T-helper 2 cell treated with Interferon-gamma antibody and Interleukin-4, amounts not matched to agents 100 ng/mL and 5 ng/mL, for 36 hours (primary cell): ENCODE results near the gene NFE2L3. TPM values are rescaled to one million over a fixed set of nuclear protein-coding genes. Genes with fewer than 3 reads are reported as not detected.

Experiments used
- intact Hi-C: fragments of 100-400 bp; cut with micrococcal nuclease; formaldehyde crosslinking; loops from one replicate; pipeline ENCODE4 v1.15.1; 2023
- total RNA-seq: library from RNA; stranded (reverse); gene quantifications from 2 replicates; pipeline ENCODE4 v1.2.3, GENCODE V29; 2022

NFE2L3 gene
- total RNA-seq, 1 donor from 2014 or later: 26.4 TPM

DNA sequence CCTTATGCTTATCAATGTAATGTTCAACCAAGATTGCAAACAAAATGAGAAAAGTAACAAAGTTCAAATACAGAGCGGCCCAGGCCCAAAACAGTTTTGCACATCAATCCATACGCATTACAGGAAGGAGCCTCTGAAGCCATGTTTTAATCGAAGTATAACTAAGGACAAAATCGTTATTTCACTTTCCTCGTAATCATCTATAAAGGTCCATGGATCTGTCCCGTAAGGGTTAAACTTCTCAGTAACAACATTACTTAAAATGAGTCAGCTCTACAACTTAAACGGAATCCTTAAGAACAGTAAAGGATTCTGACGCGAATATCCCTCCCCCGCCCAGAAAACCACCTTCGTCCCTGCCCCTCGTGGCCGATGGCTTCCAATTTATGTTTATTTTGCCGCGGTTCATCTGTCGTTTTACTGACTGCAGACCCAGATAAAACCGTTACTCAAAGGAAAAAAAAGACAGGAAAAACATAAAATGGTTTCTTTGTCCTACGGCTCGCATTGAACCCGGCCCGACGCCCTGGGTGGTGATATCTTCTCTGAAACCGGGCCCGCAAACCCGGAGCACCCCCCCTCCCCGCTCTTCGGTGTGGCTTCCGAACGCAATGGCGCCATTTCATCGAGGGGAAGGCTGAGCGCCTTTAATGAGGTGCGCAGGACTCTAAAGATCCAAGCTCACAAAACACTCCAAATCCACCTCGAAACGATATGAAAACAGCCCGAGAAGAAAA, 47.5 kb downstream of the NFE2L3 start:
- intact Hi-C loops: loop anchor here (1.0 to 10.0 kb wide), 8 partner anchors 47 to 1541 kb away; partner anchors contain the start of genes CYCS, HIBADH, NFE2L3 and TAX1BP1

DNA sequence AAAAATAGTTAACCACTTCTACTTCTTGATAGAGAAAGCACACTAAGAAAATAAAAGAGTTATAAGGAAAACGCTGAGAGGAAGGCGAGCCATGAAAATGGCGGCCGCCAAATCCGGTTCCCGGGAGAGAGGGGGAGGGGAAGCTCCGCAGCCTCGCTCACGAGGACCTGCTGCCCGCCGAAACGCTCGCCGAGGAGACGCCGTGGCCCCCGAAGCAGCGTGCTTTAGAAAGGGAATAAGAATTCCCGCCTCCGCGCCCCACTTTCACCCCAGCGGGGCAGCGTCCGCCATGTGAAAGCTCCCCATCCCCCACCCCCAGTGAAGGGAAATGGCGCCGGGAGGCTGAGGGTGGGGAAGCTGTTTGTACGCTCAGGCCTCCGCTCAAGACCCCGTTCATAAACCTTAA, 48.0 kb downstream of the NFE2L3 start:
- intact Hi-C loops: loop anchor here (1.0 to 10.0 kb wide), 7 partner anchors 48 to 1541 kb away; partner anchors contain the start of genes CYCS, HIBADH, NFE2L3 and TAX1BP1

DNA sequence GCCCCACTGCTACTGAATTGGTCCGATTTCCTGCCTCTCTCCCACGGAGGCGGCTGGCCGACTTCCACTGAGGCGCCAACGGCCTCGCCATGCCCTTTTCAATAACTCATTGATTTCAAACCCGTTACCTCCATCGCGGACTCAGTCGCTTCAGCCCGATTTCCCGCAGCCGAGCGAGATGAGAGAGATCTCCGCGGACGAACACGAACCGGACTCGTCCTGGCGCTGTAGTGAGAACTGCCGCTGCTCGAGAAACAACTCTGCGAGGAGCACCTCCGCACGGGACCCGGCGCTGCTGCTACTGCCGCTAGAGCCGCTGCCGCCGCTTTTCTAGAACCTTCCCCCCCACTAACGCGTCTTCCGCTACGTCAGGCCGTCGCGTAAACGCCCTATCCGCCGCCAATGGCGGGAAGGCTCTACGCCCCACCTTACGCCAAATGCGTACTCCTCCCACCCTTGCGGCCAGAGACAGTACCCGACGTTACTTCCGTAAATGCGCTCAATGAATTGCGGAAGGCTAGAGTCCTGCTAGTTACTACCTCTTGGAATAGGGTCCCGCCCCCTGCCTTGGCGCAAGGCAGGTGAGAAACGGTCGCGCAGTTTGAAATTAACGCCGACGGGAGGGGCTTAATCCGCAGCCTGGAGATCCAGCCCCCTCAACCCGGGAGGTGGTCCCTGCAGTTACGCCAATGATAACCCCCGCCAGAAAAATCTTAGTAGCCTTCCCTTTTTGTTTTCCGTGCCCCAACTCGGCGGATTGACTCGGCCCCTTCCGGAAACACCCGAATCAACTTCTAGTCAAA, 48.6 kb downstream of the NFE2L3 start, which contains the start of gene HNRNPA2B1:
HNRNPA2B1 (minus strand) TSS at position 303 of the 803 bp plus-strand sequence; CDS start at position 134, 169 bp downstream.
- intact Hi-C loops: loop anchor here (1.0 to 10.0 kb wide), 9 partner anchors 48 to 1540 kb away; partner anchors contain the start of genes CYCS, HIBADH, NFE2L3 and TAX1BP1

DNA sequence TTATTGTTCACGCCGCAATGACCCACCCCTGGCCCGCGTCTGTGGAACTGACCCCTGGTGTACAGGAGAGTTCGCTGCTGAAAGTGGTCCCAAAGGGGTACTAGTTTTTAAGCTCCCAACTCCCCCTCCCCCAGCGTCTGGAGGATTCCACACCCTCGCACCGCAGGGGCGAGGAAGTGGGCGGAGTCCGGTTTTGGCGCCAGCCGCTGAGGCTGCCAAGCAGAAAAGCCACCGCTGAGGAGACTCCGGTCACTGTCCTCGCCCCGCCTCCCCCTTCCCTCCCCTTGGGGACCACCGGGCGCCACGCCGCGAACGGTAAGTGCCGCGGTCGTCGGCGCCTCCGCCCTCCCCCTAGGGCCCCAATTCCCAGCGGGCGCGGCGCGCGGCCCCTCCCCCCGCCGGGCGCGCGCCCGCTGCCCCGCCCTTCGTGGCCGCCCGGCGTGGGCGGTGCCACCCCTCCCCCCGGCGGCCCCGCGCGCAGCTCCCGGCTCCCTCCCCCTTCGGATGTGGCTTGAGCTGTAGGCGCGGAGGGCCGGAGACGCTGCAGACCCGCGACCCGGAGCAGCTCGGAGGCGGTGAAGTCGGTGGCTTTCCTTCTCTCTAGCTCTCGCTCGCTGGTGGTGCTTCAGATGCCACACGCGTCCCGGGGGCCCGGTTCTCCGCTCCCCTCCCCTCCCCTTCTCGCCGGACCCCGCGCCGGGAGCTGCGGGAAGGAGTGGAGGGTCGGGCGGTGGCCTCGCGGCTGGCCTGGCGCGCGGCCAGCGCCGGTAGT, 49.4 kb downstream of the NFE2L3 start, which contains the start of gene CBX3:
CBX3 (plus strand) TSS at position 499 of the 772 bp plus-strand sequence. CDS start 1,254 bp downstream, outside the sequence.
- intact Hi-C loops: loop anchor here (1.0 to 10.0 kb wide), 7 partner anchors 77 to 1539 kb away; partner anchors contain the start of genes CYCS, HIBADH and TAX1BP1

DNA sequence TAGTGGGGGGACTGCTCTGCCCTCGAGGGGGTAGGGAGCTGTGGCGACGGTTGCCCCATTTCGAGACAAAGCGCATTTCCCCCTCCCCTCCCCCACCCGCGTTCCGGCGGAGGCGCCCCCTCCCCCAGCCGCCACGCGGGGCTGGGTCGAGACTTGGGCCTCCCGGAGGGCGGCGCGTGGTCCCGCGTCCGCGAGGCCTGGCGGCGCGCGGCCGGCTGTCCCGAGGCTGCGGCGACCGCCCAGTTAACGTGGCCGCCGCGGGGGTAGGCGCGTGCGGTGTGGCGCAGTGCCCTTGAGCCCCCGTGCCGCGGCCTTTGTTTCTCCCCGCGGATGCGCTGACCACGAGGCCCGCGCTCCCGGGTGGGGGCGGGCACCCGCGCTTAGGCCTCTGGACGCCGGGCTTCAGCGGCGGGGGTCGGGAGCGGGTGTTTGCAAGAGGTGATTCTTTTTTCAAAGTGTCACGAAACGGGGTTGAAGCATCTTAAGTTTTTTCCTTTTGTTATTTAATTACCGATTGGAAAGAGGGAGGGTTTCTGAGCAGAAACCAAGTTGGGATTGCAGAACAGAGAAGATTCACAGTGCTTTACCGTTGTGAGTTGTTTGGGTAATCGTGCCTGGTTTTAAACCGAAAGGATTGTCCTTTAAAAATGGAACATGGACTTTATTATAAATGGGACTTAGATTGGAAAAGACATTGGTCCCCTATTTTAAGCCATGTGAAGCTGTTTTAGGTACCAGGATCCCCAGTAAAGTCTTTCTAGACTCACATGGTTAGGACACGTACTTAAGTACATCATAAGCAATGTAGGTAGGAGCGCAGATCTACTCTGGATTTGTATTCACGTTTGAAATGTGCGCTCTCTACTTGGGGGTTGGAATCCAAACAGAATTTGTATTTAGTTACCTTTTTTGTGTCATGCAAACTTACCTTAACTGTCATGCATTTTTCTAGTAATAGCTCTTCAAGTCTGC, 50.3 kb downstream of the NFE2L3 start:
- intact Hi-C loops: loop anchor here (5.0 to 10.0 kb wide), 2 partner anchors 465 to 1462 kb away; partner anchors contain the start of gene HIBADH

GRCh38 chr7:26203016-26203415, 51.0 kb downstream of the NFE2L3 start:
- intact Hi-C loops: loop anchor here (5.0 to 10.0 kb wide), 2 partner anchors 464 to 1462 kb away; partner anchors contain the start of gene HIBADH

- intact Hi-C loops: loop anchor here (10.0 kb wide), 1 partner anchor 1457 kb away; the partner anchor contains the start of gene HIBADH
These were observed 56.0 kb downstream of the NFE2L3 start for GRCh38 chr7:26208040-26208439.

- intact Hi-C loops: no loop called here
These were observed 61.1 kb downstream of the NFE2L3 start for GRCh38 chr7:26212921-26213718.

GRCh38 chr7:26213807-26214515, 62.0 kb downstream of the NFE2L3 start:
- intact Hi-C loops: no loop called here

DNA sequence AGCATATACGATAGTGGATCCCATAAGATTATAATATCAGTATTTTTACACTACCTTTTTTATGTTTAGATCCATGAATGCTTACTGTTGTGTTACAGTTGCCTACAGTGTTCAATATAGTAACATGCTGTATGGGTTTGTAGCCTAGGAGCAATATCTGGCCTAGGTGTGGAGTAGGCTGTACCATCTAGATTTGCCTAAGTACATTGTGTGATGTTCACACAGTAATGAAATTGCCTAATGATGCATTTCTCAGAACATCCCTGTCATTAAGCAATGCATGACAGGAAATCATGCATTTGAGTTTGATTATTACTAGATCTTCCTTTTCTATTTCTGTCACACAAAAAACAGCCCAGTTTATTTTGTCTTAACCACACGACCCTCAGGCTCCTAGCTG, 64.1 kb downstream of the NFE2L3 start:
- intact Hi-C loops: no loop called here

GRCh38 chr7:26224359-26224758, 72.4 kb downstream of the NFE2L3 start:
- intact Hi-C loops: no loop called here

DNA sequence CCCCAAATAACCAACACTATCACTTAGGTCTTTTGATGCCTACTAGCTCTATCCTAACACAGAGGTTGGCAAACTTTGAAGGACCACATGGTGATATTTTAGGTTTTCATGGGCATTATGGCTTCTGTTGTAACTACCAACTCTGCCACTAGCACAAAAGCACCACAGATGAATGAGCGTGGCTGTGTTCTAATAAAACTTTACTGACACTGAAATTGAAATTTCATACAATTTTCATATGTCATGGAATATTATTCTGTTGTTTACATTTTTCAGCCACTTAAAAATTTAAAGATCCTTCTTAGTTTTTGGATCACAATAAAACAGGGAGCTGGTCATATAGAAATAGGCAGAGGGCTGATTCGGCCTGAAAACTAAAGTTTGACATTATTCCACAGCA, 76.0 kb downstream of the NFE2L3 start:
- intact Hi-C loops: no loop called here

DNA sequence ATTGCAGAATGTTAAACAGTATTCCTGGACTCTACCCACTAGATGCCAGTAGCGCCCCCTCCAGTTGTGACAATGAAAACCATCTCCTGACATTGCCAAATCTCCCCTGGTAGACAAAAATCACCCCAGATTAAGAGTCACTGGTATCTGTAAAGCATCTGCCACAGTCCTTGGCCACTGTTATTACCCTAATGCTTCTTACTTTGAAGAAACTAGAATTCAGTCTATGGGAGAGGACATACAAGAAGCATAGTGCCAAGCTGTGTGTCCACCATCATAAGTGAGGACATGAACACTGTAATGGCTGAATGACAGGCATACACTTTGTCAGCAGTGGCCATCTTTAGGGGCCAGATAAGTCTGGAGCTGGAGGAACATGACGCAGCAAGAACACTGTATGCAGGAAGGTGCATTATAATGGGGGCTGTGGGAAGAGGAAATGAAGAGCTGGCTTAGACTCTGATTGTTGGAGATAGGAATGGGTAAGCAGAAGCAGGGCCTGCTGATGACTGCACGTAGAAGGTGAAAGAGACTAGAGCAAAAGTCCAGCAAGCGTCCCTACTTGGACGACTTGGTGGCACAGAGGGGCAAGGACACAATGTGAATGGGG, 82.0 kb downstream of the NFE2L3 start:
- intact Hi-C loops: no loop called here
